Activated T-helper 1 cell treated with anti-CD3 and anti-CD28 coated beads, Interleukin-12 subunit alpha, Interleukin-12 subunit beta, Interleukin-2, Interleukin-4 antibody, amounts not matched to agents 30 ng/mL and 10 ng/mL and 1 ng/mL, durations not matched to agents 14 hours and 24 hours and 36 hours (primary cell): ENCODE results near the gene VPS26B. TPM values are rescaled to one million over a fixed set of nuclear protein-coding genes. Genes with fewer than 3 reads are reported as not detected.
"Not testable (repeated sequence)": the region's sequence is repeated elsewhere in the genome, so short reads cannot be mapped to it uniquely, and the experiment has no call there.

Source experiments
- DNase-seq: peaks from one replicate; pipeline ENCODE4 v3.0.0; 2021; ENCODE audit warnings: low spot score
- H3K27ac Mint-ChIP-seq: one replicate; pipeline ENCODE4 v1.8.0; 2021; ENCODE audit warnings: mild to moderate bottlenecking, mixed read lengths
- H3K27me3 Mint-ChIP-seq: one replicate; pipeline ENCODE4 v1.8.0; 2022; ENCODE audit warnings: mild to moderate bottlenecking, moderate library complexity, mixed read lengths; ENCODE audit not compliant: insufficient read depth
- H3K36me3 Mint-ChIP-seq: one replicate; pipeline ENCODE4 v1.8.0; 2021; ENCODE audit warnings: low read depth, mixed read lengths
- H3K4me1 Mint-ChIP-seq: one replicate; pipeline ENCODE4 v1.8.0; 2021; ENCODE audit warnings: low read depth, mixed read lengths
- H3K4me3 Mint-ChIP-seq: one replicate; pipeline ENCODE4 v1.8.0; 2021; ENCODE audit warnings: mild to moderate bottlenecking, moderate library complexity, mixed read lengths
- H3K9me3 Mint-ChIP-seq: one replicate; pipeline ENCODE4 v1.8.0; 2021; ENCODE audit warnings: mixed read lengths
- intact Hi-C: fragments of 100-400 bp; cut with micrococcal nuclease; formaldehyde crosslinking; loops from one replicate; pipeline ENCODE4 v1.15.1; 2024
- total RNA-seq: library from RNA; stranded (reverse); gene quantifications from 2 replicates; pipeline ENCODE4 v1.2.3, GENCODE V29; 2022

The VPS26B gene
- total RNA-seq, 1 donor from 2014 or later, result 43.2 TPM

DNA sequence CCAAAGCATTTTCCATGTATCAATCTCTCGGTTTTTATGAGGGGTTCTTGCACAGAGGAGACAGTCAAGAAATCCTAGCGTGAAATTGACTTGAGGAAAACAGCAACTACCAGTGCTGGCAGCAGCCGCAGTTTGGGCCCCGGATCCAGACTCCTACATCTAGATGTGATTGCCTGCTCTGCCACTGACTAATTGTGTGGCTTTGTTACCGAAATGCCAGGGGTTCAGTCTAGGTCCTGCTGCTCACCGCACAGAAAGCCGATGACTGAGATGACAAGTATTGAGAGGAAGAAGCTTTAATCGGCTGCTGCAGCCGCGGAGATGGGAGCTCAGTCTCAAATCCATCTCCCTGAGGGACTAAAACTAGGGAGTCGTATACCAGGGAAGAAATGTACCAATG, 43.5 kb downstream of the VPS26B start:
- Mint-ChIP-seq H3K27ac (no peak overlapping the region), H3K27me3 (no peaks in the 10 kb centered on the region), H3K4me3 (no peak overlapping the region), H3K36me3 (peaks cover 23% of the 10 kb centered on the region), H3K4me1 (peaks cover 39% of the 10 kb centered on the region), H3K9me3 (no peaks in the 10 kb centered on the region)
- intact Hi-C loops, result no loop called here
- no peak for DNase-seq

DNA sequence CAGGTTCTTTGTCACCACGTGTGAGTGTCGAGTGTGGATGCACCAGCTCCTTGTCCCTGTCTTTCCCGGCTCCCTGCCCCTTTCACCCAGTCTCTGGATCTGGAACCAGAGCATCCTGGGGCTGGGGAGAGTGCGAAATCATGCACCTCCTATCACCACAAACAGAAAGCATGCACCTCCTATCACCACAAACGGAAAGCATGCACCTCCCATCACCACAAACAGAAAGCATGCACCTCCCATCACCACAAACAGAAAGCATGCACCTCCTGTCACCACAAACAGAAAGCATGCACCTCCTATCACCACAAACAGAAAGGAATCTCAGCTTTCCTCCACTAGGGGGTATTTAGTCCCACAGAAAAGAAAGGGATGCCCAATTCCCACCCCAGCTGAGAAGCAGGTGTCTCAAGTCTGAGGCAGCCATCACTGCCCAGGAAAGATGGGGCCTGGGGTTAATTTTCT, 45.8 kb downstream of the VPS26B start:
- peak; percentile 40 for DNase-seq
- Mint-ChIP-seq H3K4me1 (peaks cover 61% of the 10 kb centered on the region), H3K4me3 (peak overlapping the region; percentile 28), H3K27ac (peak overlapping the region; percentile 63), H3K27me3 (no peaks in the 10 kb centered on the region), H3K9me3 (no peaks in the 10 kb centered on the region), H3K36me3 (peaks cover 16% of the 10 kb centered on the region)
- intact Hi-C loops, result no loop called here

DNA sequence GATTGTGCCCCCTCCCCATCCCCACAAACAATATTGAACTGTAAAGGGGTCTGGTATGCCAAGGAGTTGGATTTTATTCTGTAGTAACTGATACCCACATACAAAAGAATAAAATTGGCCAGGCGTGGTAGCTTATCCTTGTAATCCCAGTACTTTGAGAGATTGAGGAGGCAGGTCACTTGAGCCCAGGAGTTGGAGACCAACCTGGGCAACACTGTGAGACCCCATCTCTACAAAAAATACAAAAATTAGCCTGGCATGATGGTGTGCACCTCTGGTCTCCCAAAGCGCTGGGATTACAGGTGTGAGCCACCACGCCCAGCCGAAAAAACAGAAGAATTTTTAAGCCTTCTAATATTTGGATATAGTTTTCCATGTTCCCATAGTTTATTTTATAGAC, 47.5 kb downstream of the VPS26B start:
- intact Hi-C loops, result no loop called here
- Mint-ChIP-seq H3K4me1 (peaks cover 54% of the 10 kb centered on the region), H3K27me3 (no peaks in the 10 kb centered on the region), H3K36me3 (peaks cover 14% of the 10 kb centered on the region), H3K9me3 (no peaks in the 10 kb centered on the region), H3K27ac (no peak overlapping the region), H3K4me3 (no peak overlapping the region)
- DNase-seq, result no peak

DNA sequence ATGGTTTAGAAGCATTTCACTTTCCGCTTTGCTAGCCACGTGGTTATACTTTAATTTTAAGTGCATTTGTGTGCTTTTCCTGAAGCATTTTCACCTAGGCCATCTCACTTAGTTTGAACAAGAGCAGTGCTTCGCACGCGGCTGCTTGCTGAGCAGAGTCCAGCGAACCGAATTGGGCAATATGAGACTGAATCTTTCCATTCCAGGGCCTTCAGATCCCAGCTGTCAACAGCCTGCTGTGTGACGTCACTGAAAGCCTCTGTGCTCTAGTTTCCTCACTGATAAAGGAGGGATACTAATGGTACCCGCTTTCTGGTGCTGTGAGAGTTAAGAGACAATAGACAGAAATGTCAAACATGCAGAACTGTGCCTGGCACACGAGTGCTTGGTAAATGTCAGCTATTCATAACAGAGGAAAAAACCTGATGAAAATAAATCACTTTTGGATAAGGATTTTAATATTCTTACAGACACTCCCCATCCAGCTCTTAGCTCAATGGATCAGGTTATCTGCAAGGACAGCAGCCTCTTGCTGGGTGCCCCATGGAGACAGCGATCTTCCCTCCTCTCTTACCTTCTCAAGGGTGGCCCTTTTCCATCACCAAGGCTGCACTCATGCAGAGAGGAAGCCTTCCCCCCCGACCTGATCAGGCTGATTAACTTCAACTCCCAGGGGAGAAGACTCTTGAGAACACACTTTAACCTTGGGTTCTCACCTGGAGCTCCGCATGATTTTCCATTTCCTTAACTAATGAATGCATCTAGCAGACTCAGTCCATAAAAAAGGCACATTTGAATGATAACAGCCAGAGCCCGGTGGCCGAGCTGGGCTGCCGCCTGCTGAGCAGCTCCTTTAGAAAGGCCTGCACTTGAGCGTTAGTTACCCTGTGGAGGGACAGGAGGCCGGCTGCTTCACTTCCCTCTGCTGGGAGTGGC, 48.2 kb downstream of the VPS26B start:
- peak overlapping the region; percentile 45 for H3K27ac Mint-ChIP-seq
- peaks cover 16% of the 10 kb centered on the region for H3K36me3 Mint-ChIP-seq
- no peaks in the 10 kb centered on the region for H3K9me3 Mint-ChIP-seq
- H3K27me3 Mint-ChIP-seq, result peaks cover 2% of the 10 kb centered on the region
- H3K4me1 Mint-ChIP-seq, result peaks cover 55% of the 10 kb centered on the region
- no peak for DNase-seq
- intact Hi-C loops, result no loop called here
- H3K4me3 Mint-ChIP-seq, result peak overlapping the region; percentile 65

DNA sequence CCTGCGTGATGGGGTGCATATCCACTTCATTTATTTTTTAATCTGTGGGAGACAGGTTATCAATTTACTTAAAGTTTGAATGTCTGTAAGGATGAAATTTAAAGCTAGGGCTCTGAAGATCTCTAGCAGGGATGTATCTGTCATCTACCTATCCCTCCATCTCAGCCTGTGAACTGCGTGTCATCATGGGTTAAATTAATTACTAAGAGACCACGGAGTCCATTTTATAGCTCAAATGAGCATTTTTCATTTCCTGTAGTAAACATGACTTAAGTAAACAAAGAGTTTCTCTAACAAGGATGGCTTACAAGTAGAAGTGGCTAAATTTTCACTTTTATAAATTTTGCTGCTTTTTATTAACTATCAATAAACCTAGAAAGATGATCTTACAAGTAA, 48.8 kb downstream of the VPS26B start:
- H3K4me1 Mint-ChIP-seq, result peaks cover 55% of the 10 kb centered on the region
- intact Hi-C loops, result no loop called here

DNA sequence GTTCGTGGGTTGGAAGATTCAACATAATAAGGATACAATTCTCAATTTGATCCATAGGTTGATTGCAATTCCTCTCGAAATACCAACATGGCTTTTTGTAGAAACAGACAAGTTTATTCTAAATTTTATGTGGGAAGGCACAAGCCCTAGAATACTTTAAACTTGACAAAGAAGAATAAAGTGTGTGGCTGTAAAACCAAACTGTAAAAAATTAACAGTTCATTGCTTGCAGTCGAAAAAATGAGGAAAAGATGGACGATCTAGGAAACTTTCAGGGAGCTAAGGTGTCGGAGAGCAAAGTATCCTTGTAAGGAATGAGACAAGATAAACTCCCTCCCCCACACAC, 50.7 kb downstream of the VPS26B start:
- peaks cover 2% of the 10 kb centered on the region for H3K27me3 Mint-ChIP-seq
- peaks cover 59% of the 10 kb centered on the region for H3K4me1 Mint-ChIP-seq
- intact Hi-C loops, result loop anchor here (1.0 to 5.0 kb wide), 4 partner anchors 13 to 328 kb away; partner anchors contain the start of genes ACAD8 and THYN1
- H3K36me3 Mint-ChIP-seq, result peaks cover 17% of the 10 kb centered on the region
- peak overlapping the region; percentile 96 for H3K4me3 Mint-ChIP-seq
- no peak for DNase-seq
- no peaks in the 10 kb centered on the region for H3K9me3 Mint-ChIP-seq
- peak overlapping the region; percentile 93 for H3K27ac Mint-ChIP-seq

More for the DNA sequence above, 48.8 kb downstream of the VPS26B start:
- no peak for DNase-seq
- Mint-ChIP-seq H3K36me3 (peaks cover 11% of the 10 kb centered on the region), H3K27ac (no peak overlapping the region), H3K9me3 (no peaks in the 10 kb centered on the region), H3K4me3 (peak overlapping the region; percentile 65), H3K27me3 (peaks cover 2% of the 10 kb centered on the region)

DNA sequence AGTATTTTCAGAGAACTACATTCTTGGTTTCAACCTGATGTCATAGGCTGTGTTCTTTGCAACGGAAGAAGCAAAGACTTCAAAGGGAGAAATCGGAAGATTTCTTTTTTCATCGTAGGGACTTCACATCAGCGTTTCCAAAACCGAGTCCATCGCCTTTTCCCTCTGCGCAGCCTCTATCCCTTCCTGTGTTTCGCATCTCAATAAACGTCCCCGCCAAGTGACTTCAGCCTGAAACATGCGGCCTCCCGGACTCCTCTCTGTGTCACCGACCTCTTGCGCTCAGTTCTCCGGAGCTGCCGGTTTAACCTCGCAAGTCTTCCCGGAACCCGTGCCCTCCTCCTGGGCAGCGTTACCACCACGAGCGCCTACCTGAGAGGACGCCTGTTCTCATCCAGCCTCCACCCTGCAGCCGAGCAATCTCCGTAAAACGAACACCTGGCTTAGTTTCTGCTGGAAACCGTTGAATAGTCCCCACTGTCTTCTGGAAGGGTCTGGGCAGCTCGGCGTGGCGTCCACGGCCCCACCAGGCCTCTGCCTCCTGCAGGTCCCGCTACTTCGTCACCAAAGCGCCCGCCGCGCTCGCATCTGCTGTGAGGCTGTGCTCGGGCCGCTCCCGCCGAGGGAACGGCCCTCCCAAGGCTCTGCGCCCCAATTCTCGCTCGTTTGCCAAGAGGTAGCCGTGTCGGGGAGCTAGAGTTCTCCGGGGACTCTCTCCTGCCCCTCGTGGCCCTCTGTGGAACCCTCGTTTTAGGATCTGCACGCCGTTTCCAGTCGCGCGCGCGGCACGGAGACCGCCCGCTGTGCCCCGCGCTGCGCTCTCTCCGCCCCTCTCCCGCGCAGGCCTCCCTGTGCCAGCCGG, 51.3 kb downstream of the VPS26B start, which contains the start of gene GLB1L3:
Gene GLB1L3, plus strand, starts transcription at position 846 of the 862 bp plus-strand sequence. CDS start 362 bp downstream, outside the sequence.
- Mint-ChIP-seq H3K27ac (peak within 1 kb of the TSS; percentile 93), H3K27me3 (peaks cover 2% of the 10 kb centered on the region), H3K36me3 (peaks cover 17% of the 10 kb centered on the region), H3K4me3 (peak within 1 kb of the TSS; percentile 96), H3K4me1 (peaks cover 53% of the 10 kb centered on the region), H3K9me3 (no peaks in the 10 kb centered on the region)
- peak; percentile 81 for DNase-seq
- intact Hi-C loops, result loop anchor here (1.0 to 5.0 kb wide), 6 partner anchors 13 to 328 kb away; partner anchors contain the start of genes ACAD8, GLB1L2 and THYN1

DNA sequence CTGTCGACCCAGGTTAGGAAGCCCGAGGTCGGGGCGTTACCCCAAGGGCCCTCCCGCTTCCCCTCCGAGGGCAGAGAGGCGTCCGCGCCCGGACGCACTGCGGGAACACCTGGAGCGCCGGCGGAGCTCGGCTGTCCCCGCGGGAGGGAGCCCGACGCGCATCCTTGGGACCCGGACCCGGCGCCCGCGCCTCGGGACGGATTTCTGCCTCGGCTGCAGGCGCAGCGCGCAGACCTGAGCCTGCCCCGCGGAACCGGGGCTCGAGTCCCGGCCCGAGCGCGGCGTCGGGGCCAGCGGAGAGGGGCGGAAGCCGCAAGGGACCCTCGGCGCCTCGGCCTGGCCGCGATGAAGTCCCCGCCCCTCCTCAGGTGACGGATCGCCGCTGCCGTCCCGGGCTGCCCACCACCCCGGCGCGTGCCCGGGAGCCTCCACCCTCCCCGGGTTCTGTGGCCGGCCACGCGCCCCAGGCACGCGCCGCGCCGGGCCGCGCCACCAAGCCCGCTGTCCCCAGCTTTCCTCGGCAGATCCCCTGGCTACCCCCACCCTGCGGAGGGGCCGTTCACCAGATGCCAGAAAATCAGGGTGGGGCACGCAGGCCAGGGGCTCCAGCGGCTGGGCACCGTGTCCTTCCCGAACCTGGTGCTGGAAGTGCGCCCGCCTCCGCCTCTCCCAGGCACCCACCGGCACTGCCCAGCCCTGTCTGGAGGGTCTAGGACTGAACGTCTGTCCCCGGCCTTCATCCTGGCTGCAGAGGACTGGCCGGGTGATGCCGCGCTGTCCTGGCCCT, 52.1 kb downstream of the VPS26B start:
- DNase-seq, result no peak
- Mint-ChIP-seq H3K9me3 (no peaks in the 10 kb centered on the region), H3K4me3 (peak overlapping the region; percentile 96), H3K4me1 (peaks cover 50% of the 10 kb centered on the region), H3K36me3 (peaks cover 15% of the 10 kb centered on the region), H3K27ac (peak overlapping the region; percentile 93), H3K27me3 (peaks cover 2% of the 10 kb centered on the region)
- intact Hi-C loops, result loop anchor here (1.0 to 5.0 kb wide), 3 partner anchors 51 to 329 kb away; partner anchors contain the start of gene GLB1L2

DNA sequence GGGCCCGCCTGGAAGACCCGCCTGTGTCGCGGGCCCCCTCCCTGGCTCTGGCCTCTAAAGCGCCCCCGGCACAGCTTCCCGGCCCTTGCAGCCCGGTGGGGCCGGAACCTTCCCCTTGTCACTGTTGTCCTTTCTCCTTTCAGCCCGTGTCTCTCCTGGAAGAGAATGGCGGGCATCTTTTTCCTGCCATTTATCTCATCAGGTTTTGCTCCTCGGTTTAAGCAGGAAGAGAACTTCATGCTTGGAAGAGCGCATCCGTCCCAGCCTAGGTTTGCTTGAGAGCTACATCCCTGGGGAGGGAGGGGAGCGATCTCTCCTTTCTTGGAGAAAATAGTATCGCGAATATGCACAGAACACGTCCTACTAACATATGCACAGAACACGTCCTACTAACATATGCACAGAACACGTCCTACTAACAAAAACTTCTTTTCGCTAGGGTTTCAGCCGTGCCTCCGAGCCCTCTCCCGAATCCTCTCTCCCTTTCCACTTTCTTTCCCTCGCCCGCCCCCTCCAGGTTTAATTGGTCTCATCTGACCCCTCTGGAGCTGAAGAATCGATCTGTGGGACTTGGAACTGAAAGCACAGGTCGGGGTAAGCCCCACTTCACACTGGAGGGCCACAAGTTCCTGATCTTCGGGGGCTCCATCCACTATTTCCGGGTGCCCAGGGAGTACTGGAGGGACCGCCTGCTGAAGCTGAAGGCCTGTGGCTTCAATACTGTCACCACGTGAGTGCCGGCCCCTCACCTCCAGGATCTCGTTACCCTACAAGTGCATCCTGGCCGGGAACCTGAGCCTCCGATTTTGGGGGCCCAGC, 52.9 kb downstream of the VPS26B start:
- Mint-ChIP-seq H3K4me1 (peaks cover 47% of the 10 kb centered on the region), H3K27me3 (peaks cover 2% of the 10 kb centered on the region), H3K9me3 (no peaks in the 10 kb centered on the region), H3K36me3 (peaks cover 13% of the 10 kb centered on the region), H3K27ac (peak overlapping the region; percentile 88), H3K4me3 (peak overlapping the region; percentile 93)
- intact Hi-C loops, result loop anchor here (5.0 kb wide), 1 partner anchor 330 kb away; no protein-coding TSS in a partner anchor
- no peak for DNase-seq

DNA sequence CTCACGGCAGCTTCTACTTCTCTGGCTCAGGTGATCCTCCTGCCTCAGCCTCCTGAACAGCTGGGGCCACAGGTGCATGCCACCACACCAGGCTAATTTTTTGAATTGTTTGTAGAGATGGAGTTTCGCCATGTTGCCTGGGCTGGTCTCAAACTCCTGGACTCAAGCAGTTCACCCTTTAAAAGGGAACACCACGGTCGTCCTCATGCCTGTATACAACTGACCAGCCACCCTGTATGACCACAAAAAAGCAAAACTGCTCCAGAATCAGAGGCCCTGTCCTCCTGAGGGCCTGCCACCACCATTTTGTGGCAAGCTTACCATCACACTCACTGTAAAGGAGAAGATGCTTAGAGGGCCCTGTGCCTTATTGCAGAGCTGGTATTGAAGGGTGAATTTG, 53.9 kb downstream of the VPS26B start:
- Mint-ChIP-seq H3K27ac (no peak overlapping the region), H3K4me1 (peaks cover 37% of the 10 kb centered on the region), H3K9me3 (no peaks in the 10 kb centered on the region), H3K36me3 (peaks cover 9% of the 10 kb centered on the region), H3K4me3 (peak overlapping the region; percentile 31), H3K27me3 (peaks cover 2% of the 10 kb centered on the region)
- no peak for DNase-seq
- intact Hi-C loops, result loop anchor here (5.0 kb wide), 1 partner anchor 331 kb away; no protein-coding TSS in a partner anchor

DNA sequence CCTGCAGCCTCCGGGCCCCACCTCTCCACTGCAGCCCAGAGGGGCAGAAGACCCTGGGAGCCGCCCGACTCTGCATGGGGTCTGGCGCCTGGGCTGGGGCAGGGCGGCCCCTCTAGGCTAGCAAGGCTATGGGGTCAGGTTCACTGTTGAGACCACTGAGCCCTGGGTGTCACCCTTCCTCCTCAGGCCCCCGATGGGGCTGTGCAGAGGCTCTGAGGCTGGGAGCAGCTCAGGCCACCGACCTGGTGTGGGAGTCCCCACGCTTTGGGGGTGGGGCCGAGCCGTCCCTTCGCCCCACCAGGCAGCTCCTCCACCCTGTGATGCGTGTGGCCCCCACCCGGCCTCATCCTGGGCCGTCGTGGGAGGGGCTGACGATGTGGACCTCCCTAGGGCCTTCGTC, 57.2 kb downstream of the VPS26B start:
- intact Hi-C loops, H3K4me3 Mint-ChIP-seq, DNase-seq, H3K9me3 Mint-ChIP-seq, H3K27me3 Mint-ChIP-seq, H3K36me3 Mint-ChIP-seq, H3K27ac Mint-ChIP-seq: not testable (repeated sequence)
- H3K4me1 Mint-ChIP-seq, result peaks cover 16% of the 10 kb centered on the region
